ENCODE measurements around the gene DUOXA1. TPM values are rescaled to one million over a fixed set of nuclear protein-coding genes. Genes with fewer than 3 reads are reported as not detected.

The DUOXA1 gene
- total and polyA plus RNA-seq, 9 of the 15 experiments (the other 6 are each of a cell fraction or from before 2014, with no cell fraction given), result 0.17 to 0.74 (median 0.24) TPM; not detected in 6

DNA sequence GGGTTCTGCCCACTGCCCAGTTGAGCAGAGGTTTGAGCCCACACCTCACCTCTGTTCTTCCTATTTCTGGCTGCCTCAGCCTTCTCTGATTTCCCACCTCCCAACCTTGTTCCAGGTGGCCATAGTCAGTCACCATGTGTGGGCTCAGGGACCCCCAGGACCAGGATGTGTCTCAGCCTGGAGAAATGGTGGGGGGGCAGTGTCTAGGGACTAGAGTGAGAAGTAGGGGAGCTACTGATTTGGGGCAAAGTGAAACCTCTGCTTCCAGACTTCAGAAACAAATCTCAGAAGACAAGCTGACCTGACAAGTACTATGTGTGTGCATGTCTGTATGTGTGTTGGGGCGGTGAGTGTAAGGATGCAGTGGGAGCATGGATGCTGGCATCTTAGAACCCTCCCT is 35.2 kb upstream of the DUOXA1 start:
- Histone ChIP-seq H3K27me3 (ENCODE audit: control insufficient read depth in 2 of 2, insufficient read depth in 2 of 2, low read length in 2 of 2) (no peaks in the 10 kb centered on the region), H3K9ac (ENCODE audit: insufficient read depth in 1 of 2, low read depth in 2 of 2, low read length in 2 of 2) (no peak overlapping the region), H3K79me2 (ENCODE audit: control insufficient read depth, insufficient read depth, low read length) (peaks cover 3% of the 10 kb centered on the region; the same call in 1 of the 3 replicates), H3K4me2 (ENCODE audit: insufficient read depth, low read length) (no peak overlapping the region), H3K9me3 (replicated peaks; ENCODE audit: control insufficient read depth, insufficient read depth, low read depth, low read length) (no peaks in the 10 kb centered on the region), H3K36me3 (ENCODE audit: control insufficient read depth, insufficient read depth, low read length) (no peaks in the 10 kb centered on the region), H2AFZ (ENCODE audit: low read depth, low read length) (no peak overlapping the region), H3K27ac (ENCODE audit: extremely low read depth, low read depth, low read length) (no peak overlapping the region), H4K20me1 (replicated peaks; ENCODE audit: control insufficient read depth, insufficient read depth, low read length) (peaks cover 5% of the 10 kb centered on the region; the same call in 1 of the 2 replicates), H3K4me3 (no peak overlapping the region), H3K4me1 (replicated peaks in 1 of 2; ENCODE audit: control insufficient read depth in 2 of 2, insufficient read depth in 2 of 2, low read length in 2 of 2) (peaks cover 28 to 48% of the 10 kb centered on the region in 2 experiments), H3K9me1 (ENCODE audit: control insufficient read depth, insufficient read depth, low read length) (no peaks in the 10 kb centered on the region)
- FAIRE-seq, result no peak
- ATAC-seq, result no peak
- DNase-seq (ENCODE audit: extremely low read depth in 1 of 4, low spot score in 3 of 4), result no peak
- intact Hi-C loops (cut with micrococcal nuclease) (loop anchor here (5.0 to 10.0 kb wide), 2 partner anchors 237 to 450 kb away; a partner anchor contains a TSS), in situ Hi-C loops (cut with MboI) (no loop called here)
- WGBS (ENCODE audit: insufficient coverage, low coverage, missing lambda C conversion rate), result 87% methylated on average over 1 of the region's 1 CpG
- ChIA-PET POLR2A (interaction anchor here (0.6 to 2.4 kb wide), 5 partner anchors 10 to 487 kb away, joined by 3 to 14 read pairs (median 4); no protein-coding TSS in a partner anchor), CTCF (ENCODE audit: low intra/inter-chr PET ratio) (interaction anchor here (4.3 kb wide), 1 partner anchor 293 kb away, joined by 48 read pairs; no protein-coding TSS in a partner anchor)
- no TSS peak for BruUV-seq (replicated peaks)
- TF ChIP-seq GABPA (tag; conservative IDR thresholded peaks at IDR 0.05; ENCODE audit: low read depth) (no peak), BCOR (IDR thresholded peaks at IDR 0.05) (no peak), NR3C1 (CRISPR knock-in tag; IDR thresholded peaks at IDR 0.05) (no peak), ELF4 (CRISPR knock-in tag; IDR thresholded peaks at IDR 0.05) (no peak), RUNX1 (IDR thresholded peaks at IDR 0.05; ENCODE audit: low read depth) (no peak), ZNF274 (IDR thresholded peaks at IDR 0.05; ENCODE audit: borderline replicate concordance, low read depth, low read length) (no peak), NELFE (IDR thresholded peaks at IDR 0.05; ENCODE audit: insufficient read depth, insufficient read length) (no peak), TEAD1 (CRISPR knock-in tag; IDR thresholded peaks at IDR 0.05) (no peak), RBM14 (IDR thresholded peaks at IDR 0.05; ENCODE audit: borderline replicate concordance, insufficient read depth, low read depth, low read length) (no peak), TARDBP (IDR thresholded peaks at IDR 0.05) (no peak), CHD4 (IDR thresholded peaks at IDR 0.05; ENCODE audit: insufficient read depth, insufficient replicate concordance, low read depth, low read length, poor library complexity, severe bottlenecking) (no peak), GTF2F1 (IDR thresholded peaks at IDR 0.05; ENCODE audit: low read depth, low read length) (no peak), COPS2 (conservative IDR thresholded peaks at IDR 0.05) (no peak), POLR3G (IDR thresholded peaks at IDR 0.05; ENCODE audit: extremely low read depth, insufficient read length, insufficient replicate concordance) (no peak)
- TF ChIP-seq, protein P1, sequence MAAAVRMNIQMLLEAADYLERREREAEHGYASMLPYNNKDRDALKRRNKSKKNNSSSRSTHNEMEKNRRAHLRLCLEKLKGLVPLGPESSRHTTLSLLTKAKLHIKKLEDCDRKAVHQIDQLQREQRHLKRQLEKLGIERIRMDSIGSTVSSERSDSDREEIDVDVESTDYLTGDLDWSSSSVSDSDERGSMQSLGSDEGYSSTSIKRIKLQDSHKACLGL (CRISPR knock-in tag; IDR thresholded peaks at IDR 0.05; ENCODE audit: borderline replicate concordance, poor library complexity, severe bottlenecking), result no peak
- TF ChIP-seq, protein P2, sequence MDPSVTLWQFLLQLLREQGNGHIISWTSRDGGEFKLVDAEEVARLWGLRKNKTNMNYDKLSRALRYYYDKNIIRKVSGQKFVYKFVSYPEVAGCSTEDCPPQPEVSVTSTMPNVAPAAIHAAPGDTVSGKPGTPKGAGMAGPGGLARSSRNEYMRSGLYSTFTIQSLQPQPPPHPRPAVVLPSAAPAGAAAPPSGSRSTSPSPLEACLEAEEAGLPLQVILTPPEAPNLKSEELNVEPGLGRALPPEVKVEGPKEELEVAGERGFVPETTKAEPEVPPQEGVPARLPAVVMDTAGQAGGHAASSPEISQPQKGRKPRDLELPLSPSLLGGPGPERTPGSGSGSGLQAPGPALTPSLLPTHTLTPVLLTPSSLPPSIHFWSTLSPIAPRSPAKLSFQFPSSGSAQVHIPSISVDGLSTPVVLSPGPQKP (CRISPR knock-in tag; IDR thresholded peaks at IDR 0.05), result no peak
- TF ChIP-seq, protein P3, sequence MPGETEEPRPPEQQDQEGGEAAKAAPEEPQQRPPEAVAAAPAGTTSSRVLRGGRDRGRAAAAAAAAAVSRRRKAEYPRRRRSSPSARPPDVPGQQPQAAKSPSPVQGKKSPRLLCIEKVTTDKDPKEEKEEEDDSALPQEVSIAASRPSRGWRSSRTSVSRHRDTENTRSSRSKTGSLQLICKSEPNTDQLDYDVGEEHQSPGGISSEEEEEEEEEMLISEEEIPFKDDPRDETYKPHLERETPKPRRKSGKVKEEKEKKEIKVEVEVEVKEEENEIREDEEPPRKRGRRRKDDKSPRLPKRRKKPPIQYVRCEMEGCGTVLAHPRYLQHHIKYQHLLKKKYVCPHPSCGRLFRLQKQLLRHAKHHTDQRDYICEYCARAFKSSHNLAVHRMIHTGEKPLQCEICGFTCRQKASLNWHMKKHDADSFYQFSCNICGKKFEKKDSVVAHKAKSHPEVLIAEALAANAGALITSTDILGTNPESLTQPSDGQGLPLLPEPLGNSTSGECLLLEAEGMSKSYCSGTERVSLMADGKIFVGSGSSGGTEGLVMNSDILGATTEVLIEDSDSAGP (CRISPR knock-in tag; IDR thresholded peaks at IDR 0.05), result no peak
